ENCODE measurements around the gene CELSR3. TPM values are rescaled to one million over a fixed set of nuclear protein-coding genes. Genes with fewer than 3 reads are reported as not detected.

The CELSR3 gene
- polyA plus RNA-seq, 1 experiment = 0.55 TPM

GRCh38 chr3:48674505-48674904 is 11.8 kb upstream of the CELSR3 start:
- CTCF ChIA-PET = no interaction called here

DNA sequence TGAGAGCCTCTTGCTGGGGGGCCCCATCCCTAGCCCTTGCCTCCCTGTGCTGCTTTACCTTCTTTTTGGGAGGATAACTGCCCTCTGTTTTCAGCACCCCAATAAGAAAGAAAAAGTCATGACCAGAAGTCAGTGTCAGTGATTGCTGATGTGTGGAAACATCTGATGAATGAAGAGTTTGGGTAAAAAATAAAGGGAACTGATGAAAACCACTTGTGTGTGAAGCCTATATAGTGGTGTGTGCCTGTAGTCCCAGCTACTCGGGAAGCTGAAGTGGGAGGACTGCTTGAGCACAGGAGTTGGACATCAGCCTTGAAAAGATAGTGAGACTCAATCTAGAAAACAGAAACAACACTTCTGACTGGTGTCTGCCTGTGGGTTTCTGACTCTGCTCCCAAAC is 9.8 kb upstream of the CELSR3 start:
- DNase-seq (ENCODE audit: low read depth, low spot score) = no peak
- ChIA-PET POLR2A (interaction anchor here (0.7 kb wide), 1 partner anchor 35 kb away, joined by 3 read pairs; no protein-coding TSS in a partner anchor), CTCF (no interaction called here)
- no peak for TF ChIP-seq CTCF (IDR thresholded peaks at IDR 0.05; ENCODE audit: low read depth, low read length)
- H3K9me3 ChIP-seq (ENCODE audit: control insufficient read depth, insufficient read depth, low read length) = no peaks in the 10 kb centered on the region
- H3K4me3 ChIP-seq (ENCODE audit: low read depth, low read length) = no peak overlapping the region
- no peak overlapping the region for H3K27ac ChIP-seq (ENCODE audit: low read depth, low read length)
- H3K27me3 ChIP-seq (ENCODE audit: control insufficient read depth, insufficient read depth, low read length) = no peaks in the 10 kb centered on the region

More at GRCh38 chr3:48674505-48674904, 11.8 kb upstream of the CELSR3 start:
- Histone ChIP-seq H3K27ac (ENCODE audit: low read depth, low read length) (no peak overlapping the region), H3K27me3 (ENCODE audit: control insufficient read depth, insufficient read depth, low read length) (no peaks in the 10 kb centered on the region), H3K4me3 (ENCODE audit: low read depth, low read length) (no peak overlapping the region), H3K9me3 (ENCODE audit: control insufficient read depth, insufficient read depth, low read length) (no peaks in the 10 kb centered on the region)
- no peak for DNase-seq (ENCODE audit: low read depth, low spot score)
- TF ChIP-seq CTCF (IDR thresholded peaks at IDR 0.05; ENCODE audit: low read depth, low read length) = no peak
- POLR2A ChIA-PET = interaction anchor here (0.8 kb wide), 1 partner anchor 10 kb away, joined by 3 read pairs; no protein-coding TSS in a partner anchor

DNA sequence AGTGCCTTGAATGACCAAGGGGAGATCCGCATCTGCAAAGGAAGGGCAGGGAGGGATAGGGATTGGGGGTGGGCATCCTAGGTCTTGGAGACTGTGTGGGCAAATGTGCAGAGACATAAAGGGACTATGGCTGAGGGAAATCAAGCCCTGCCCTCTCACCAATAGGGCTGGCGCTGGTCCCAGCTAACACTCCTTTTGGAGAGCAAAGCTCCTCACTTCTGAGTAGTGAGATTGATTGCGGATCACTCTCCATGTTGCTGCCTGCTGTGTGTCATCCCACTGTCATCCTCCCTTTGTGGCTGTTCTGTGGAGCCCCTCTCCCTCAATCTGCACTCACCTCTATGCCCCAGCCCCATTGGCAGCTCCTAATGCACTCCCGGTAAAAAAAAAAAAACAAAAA is 2.2 kb upstream of the CELSR3 start:
- ChIA-PET CTCF (interaction anchor here (0.6 to 3.6 kb wide), 9 partner anchors 11 to 441 kb away, joined by 3 to 10 read pairs (median 4); no protein-coding TSS in a partner anchor), POLR2A (interaction anchor here (0.7 to 1.4 kb wide), 3 partner anchors 21 to 29 kb away, joined by 4 to 7 read pairs (median 5); partner anchors contain the start of gene SLC26A6)
- DNase-seq (ENCODE audit: low read depth, low spot score) = no peak
- Histone ChIP-seq H3K27ac (ENCODE audit: low read depth, low read length) (no peak overlapping the region), H3K4me3 (ENCODE audit: low read depth, low read length) (no peak overlapping the region), H3K27me3 (ENCODE audit: control insufficient read depth, insufficient read depth, low read length) (peaks cover 9% of the 10 kb centered on the region), H3K9me3 (ENCODE audit: control insufficient read depth, insufficient read depth, low read length) (peaks cover 11% of the 10 kb centered on the region; the same call in 1 of the 2 replicates)
- TF ChIP-seq CTCF (IDR thresholded peaks at IDR 0.05; ENCODE audit: low read depth, low read length) = no peak

DNA sequence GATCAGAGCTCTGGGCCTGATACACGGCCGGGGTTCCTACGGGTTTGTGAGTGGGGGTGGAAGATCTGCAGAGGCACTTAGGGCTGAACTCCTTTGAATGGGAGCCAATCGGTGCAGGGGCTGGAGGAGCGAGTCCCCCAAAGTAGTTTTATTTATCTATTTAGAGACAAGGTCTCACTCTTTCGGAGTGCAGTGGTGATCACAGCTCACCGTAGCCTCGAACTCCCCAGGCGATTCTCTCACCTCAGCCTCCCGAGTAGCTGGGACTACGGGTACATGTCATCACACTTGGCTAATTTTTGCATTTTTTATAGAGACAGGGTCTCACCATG is 1.6 kb upstream of the CELSR3 start:
- no peak for TF ChIP-seq CTCF (IDR thresholded peaks at IDR 0.05; ENCODE audit: low read depth, low read length)
- H3K4me3 ChIP-seq (ENCODE audit: low read depth, low read length) = no peak overlapping the region; the same call in 1 of the 2 replicates
- ChIA-PET CTCF (interaction anchor here (0.6 to 3.6 kb wide), 9 partner anchors 17 to 228 kb away, joined by 3 to 13 read pairs (median 4); partner anchors contain the start of gene SLC26A6), POLR2A (interaction anchor here (0.6 to 1.8 kb wide), 7 partner anchors 10 to 53 kb away, joined by 3 to 5 read pairs (median 4); partner anchors contain the start of genes IP6K2, NCKIPSD and SLC26A6)
- DNase-seq (ENCODE audit: low read depth, low spot score) = no peak
- peaks cover 11% of the 10 kb centered on the region; the same call in 1 of the 2 replicates for H3K9me3 ChIP-seq (ENCODE audit: control insufficient read depth, insufficient read depth, low read length)
- H3K27ac ChIP-seq (ENCODE audit: low read depth, low read length) = peak overlapping the region; percentile 98
- H3K27me3 ChIP-seq (ENCODE audit: control insufficient read depth, insufficient read depth, low read length) = peaks cover 9% of the 10 kb centered on the region
